ENCODE results near the gene RPL36A.

GRCh38 chrX:101415180-101416145, 24.7 kb downstream of the RPL36A start:
- TF ChIP-seq CTCF (IDR thresholded peaks at IDR 0.05), result peak; percentile 84
- TF ChIP-seq EP300 (IDR thresholded peaks at IDR 0.05; ENCODE audit: borderline replicate concordance in 1 of 2, low read depth in 1 of 2, low read length in 1 of 2), result no peak
- no peak for TF ChIP-seq TEAD4 (IDR thresholded peaks at IDR 0.05; ENCODE audit: borderline replicate concordance, insufficient read depth)
- peak; percentile 49 for TF ChIP-seq SMC3 (IDR thresholded peaks at IDR 0.05; ENCODE audit: low read depth, low read length)
- no peak for TF ChIP-seq CHD2 (IDR thresholded peaks at IDR 0.05; ENCODE audit: low read length, partially characterized antibody)
- TF ChIP-seq JUND (IDR thresholded peaks at IDR 0.05), result no peak
- no peak; the same call in 1 of the 2 replicates for TF ChIP-seq POLR2AphosphoS5 (IDR thresholded peaks at IDR 0.05; ENCODE audit: low read depth, low read length)
- TF ChIP-seq RFX5 (IDR thresholded peaks at IDR 0.05; ENCODE audit: low read length), result no peak
- no peak for TF ChIP-seq TCF12 (IDR thresholded peaks at IDR 0.05)
- peak; percentile 83 for TF ChIP-seq RAD21 (IDR thresholded peaks at IDR 0.05; ENCODE audit: low read length)
- TF ChIP-seq GABPA (IDR thresholded peaks at IDR 0.05; ENCODE audit: low read depth), result no peak

All from SK-N-SH (cell line).